Ovary (tissue), 9 donors: Measurements from ENCODE around the gene AIG1. TPM values are rescaled to one million over a fixed set of nuclear protein-coding genes. Genes with fewer than 3 reads are reported as not detected.

ENCODE experiments used
- DNase-seq, 5 donors: peaks; one replicate each; pipeline ENCODE4 v3.0.0-alpha.2; 2019 to 2020
- H3K27ac ChIP-seq, 2 donors: fragments of 200-600 bp; one replicate each; pipeline versions ENCODE4 v1.5.1 to v1.8.0; 2019 to 2022
- H3K27me3 ChIP-seq: fragments of 200-600 bp; one replicate; pipeline ENCODE4 v1.8.0; 2022
- H3K36me3 ChIP-seq: fragments of 200-600 bp; sonication (generic); one replicate; pipeline ENCODE4 v1.5.1; 2019
- H3K4me1 ChIP-seq: one replicate; pipeline ENCODE4 v1.8.1; 2013; ENCODE audit warnings: mild to moderate bottlenecking, moderate library complexity; ENCODE audit not compliant: insufficient read depth
- H3K4me3 ChIP-seq: fragments of 200-600 bp; sonication (generic); one replicate; pipeline ENCODE4 v1.5.1; 2017
- H3K9me3 ChIP-seq, 2 donors: fragments of 200-600 bp in 1 of 2; sonication (generic) in 1 of 2; one replicate each; pipeline versions ENCODE4 v1.5.1 to v1.8.1; 2013 to 2019; ENCODE audit warnings: mild to moderate bottlenecking in 1 of 2, moderate library complexity in 1 of 2
- EP300 ChIP-seq: sonication (generic); formaldehyde crosslinking; IDR thresholded peaks from one replicate; pipeline ENCODE4 v1.6.1; 2017; ENCODE audit warnings: antibody characterized with exemption
- POLR2A ChIP-seq: fragments of 450-650 bp; IDR thresholded peaks from one replicate; pipeline ENCODE4 v1.6.1; 2017; ENCODE audit warnings: antibody characterized with exemption, mild to moderate bottlenecking, moderate library complexity
- WGBS, 3 donors: extraction: QIAGEN DNeasy Blood & Tissue Kit in 1 of 3; methylation state at CpG; one replicate each; pipeline versions ENCODE4 v1.1.5 to v1.1.7; 2013 to 2017; 5-methylcytosine and 5-hydroxymethylcytosine counted together
- intact Hi-C, 4 donors: fragments of 100-400 bp; cut with DNase I; formaldehyde crosslinking; loops; one replicate each; pipeline versions ENCODE4 v1.11.0 to v1.15.1; 2022 to 2023
- polyA plus RNA-seq, 2 donors: library from polyadenylated mRNA; stranded (reverse); fragments of 200-250 nt in 1 of 2; fragments of 350-450 nt in 1 of 2; fragmentation: Illumina TruSeq in 1 of 2; extraction: RNeasy Lipid Tissue Mini Kit (QIAGEN cat#74804) in 1 of 2; gene quantifications; one replicate each; pipeline ENCODE4 v1.2.3, GENCODE V29; 2013 to 2014
- total RNA-seq, 7 donors: library from RNA; depleted of rRNA in 2 of 7; stranded (reverse); fragments of >200 nt in 2 of 7; fragmentation: NEBNext Ultra II Directional in 3 of 7; extraction: Animal tissue kit (Norgen Biotek cat#: 25700) in 3 of 7; gene quantifications; one replicate each; pipeline versions ENCODE4 v1.1.0 to v1.2.4, GENCODE V29; 2016 to 2023
- TF ChIP-seq, protein P1 (sequence below), 3 donors: fragments of 450-650 bp in 2 of 3; fragments of 200-600 bp in 1 of 3; IDR thresholded peaks; one replicate each; pipeline versions ENCODE4 v1.5.1 to v1.8.0; 2016 to 2022; ENCODE audit warnings: antibody characterized with exemption in 3 of 3, mild to moderate bottlenecking in 1 of 3
- donor health status: DM: no; HTN: no; CAD: no; lungs with moderate emphysema.
- donor health status: DM: no; HTN: no; CAD: no.
- donor health status: Bipolar disorder and iron deficiency.
- donor health status: DM: yes; HTN: yes; CAD: no.
- donor health status: DM: no; HTN: no; CAD: no.
- donor health status: DM: yes; HTN: yes; CAD: no.

Gene AIG1
- total and polyA plus RNA-seq, 9 donors: 27.8 to 91.0 (median 37.3) TPM

DNA sequence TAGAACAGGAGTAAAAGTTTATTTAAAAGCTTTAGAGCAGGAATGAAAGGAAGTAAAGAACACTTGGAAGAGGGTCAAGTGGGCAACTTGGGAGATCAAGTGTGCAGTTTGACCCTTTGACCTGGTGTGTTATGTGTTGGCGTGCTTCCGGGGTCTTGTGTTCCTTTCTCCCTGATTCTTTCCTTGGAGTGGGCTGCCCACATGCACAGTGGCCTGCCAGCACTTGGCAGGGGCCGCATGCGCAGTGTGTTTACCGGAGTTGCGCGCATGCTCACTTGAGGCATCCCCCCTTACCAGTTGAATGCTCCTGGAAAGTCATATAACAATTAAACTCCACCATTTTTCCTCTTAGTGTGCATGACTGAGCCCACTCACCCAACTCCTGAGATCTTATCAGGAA is 229.5 kb downstream of the AIG1 start:
- TF ChIP-seq POLR2A (no peak), EP300 (no peak)
- TF ChIP-seq, protein P1, sequence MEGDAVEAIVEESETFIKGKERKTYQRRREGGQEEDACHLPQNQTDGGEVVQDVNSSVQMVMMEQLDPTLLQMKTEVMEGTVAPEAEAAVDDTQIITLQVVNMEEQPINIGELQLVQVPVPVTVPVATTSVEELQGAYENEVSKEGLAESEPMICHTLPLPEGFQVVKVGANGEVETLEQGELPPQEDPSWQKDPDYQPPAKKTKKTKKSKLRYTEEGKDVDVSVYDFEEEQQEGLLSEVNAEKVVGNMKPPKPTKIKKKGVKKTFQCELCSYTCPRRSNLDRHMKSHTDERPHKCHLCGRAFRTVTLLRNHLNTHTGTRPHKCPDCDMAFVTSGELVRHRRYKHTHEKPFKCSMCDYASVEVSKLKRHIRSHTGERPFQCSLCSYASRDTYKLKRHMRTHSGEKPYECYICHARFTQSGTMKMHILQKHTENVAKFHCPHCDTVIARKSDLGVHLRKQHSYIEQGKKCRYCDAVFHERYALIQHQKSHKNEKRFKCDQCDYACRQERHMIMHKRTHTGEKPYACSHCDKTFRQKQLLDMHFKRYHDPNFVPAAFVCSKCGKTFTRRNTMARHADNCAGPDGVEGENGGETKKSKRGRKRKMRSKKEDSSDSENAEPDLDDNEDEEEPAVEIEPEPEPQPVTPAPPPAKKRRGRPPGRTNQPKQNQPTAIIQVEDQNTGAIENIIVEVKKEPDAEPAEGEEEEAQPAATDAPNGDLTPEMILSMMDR (IDR thresholded peaks at IDR 0.05): no peak
- Histone ChIP-seq H3K27ac (no peak overlapping the region), H3K4me1 (peaks cover 8% of the 10 kb centered on the region), H3K36me3 (no peaks in the 10 kb centered on the region), H3K4me3 (no peak overlapping the region), H3K27me3 (no peaks in the 10 kb centered on the region), H3K9me3 (no peaks in the 10 kb centered on the region)
- no peak for DNase-seq
- intact Hi-C loops: no loop called here
- 85 to 86% (median 85%) methylated on average over 7 of the region's 7 CpGs for WGBS, 3 donors

DNA sequence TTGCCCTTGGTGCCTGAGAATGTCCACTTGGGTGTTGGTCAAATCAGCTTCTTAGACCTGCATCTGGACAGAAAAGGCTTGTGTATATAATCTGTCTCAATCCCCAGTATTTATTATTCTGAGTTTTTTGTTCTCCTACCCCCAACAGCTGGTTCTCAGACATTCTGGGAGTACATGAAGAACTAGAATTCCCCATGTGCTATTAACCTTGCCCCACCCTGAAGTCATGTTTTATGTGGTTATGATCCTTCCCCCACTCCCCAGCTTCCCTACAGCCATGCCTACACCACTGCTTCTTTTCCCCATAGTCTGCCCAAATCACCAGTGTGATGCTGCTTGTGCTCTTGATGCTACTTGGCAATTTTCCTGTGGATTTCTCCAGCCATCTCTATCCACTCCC is 232.8 kb downstream of the AIG1 start:
- Histone ChIP-seq H3K4me1 (no peaks in the 10 kb centered on the region), H3K4me3 (no peak overlapping the region), H3K27ac (no peak overlapping the region), H3K36me3 (no peaks in the 10 kb centered on the region), H3K27me3 (no peaks in the 10 kb centered on the region), H3K9me3 (no peaks in the 10 kb centered on the region)
- DNase-seq: no peak
- TF ChIP-seq, protein P1 (IDR thresholded peaks at IDR 0.05): no peak
- TF ChIP-seq POLR2A: no peak
- no peak for TF ChIP-seq EP300
- intact Hi-C loops: no loop called here

DNA sequence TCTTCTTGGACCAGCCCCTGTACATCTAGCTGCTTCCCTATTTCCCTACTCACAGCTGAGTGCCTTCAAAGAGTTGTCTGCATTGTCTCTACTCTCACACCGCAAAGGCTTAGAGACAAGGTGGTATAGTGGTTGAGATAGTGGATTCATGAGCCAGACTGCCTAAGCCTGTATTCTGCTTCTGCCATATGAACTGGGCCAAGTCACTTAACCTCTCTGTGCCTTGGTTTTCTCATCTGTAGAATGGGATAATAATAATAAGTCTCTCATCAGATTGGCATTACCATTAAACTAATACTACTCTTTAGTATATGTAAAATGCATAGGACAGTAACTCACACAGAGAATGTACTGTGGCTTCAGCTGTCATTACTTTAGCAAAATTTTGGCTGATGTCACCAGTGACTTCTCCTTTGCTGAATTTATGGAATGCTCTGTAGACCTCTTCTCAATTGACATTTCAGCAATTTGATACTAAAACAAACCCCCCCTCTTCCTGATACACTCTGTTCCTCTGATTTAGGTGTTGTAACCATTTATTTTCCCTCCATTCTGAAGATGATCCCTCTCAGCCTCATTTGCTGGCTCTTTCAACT is 233.7 kb downstream of the AIG1 start:
- intact Hi-C loops: no loop called here
- 0 to 100% (median 92%) methylated on average over 1 of the region's 1 CpG for WGBS, 3 donors

DNA sequence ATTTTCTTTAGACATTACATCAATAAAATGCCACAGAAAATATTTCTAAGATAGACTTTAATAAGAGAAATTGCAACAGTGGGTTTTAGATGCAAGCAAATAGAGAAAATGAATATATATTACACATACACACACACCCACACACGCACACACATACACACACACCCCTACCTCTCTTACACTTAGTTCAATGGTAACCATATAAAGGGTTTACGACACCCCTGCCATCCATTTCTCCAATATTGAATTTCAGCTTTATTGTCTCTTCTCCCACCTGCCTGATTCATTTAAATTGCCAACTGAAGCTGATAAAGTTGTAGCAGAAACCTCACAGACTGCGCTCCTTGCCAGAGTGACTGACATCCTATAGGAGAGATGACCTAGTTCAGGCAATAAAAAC is 235.2 kb downstream of the AIG1 start:
- 97 to 99% (median 98%) methylated on average over 3 of the region's 3 CpGs for WGBS, 3 donors
- H3K9me3 ChIP-seq: no peaks in the 10 kb centered on the region
- no peak for TF ChIP-seq POLR2A
- TF ChIP-seq EP300: no peak
- TF ChIP-seq, protein P1 (IDR thresholded peaks at IDR 0.05): no peak
- DNase-seq: no peak
- H3K27ac ChIP-seq: no peak overlapping the region
- H3K27me3 ChIP-seq: no peaks in the 10 kb centered on the region
- no peak overlapping the region for H3K4me3 ChIP-seq
- H3K4me1 ChIP-seq: no peaks in the 10 kb centered on the region
- no peaks in the 10 kb centered on the region for H3K36me3 ChIP-seq
- intact Hi-C loops: no loop called here

More for the DNA sequence above, 233.7 kb downstream of the AIG1 start:
- Histone ChIP-seq H3K27me3 (no peaks in the 10 kb centered on the region), H3K4me3 (no peak overlapping the region), H3K36me3 (no peaks in the 10 kb centered on the region), H3K9me3 (no peaks in the 10 kb centered on the region), H3K4me1 (no peaks in the 10 kb centered on the region), H3K27ac (no peak overlapping the region)
- DNase-seq: no peak
- TF ChIP-seq, protein P1 (IDR thresholded peaks at IDR 0.05): no peak
- no peak for TF ChIP-seq EP300
- no peak for TF ChIP-seq POLR2A
